Smooth muscle cell (in vitro differentiated cells): ENCODE measurements around the gene TANC1. TPM values are rescaled to one million over a fixed set of nuclear protein-coding genes. Genes with fewer than 3 reads are reported as not detected.

Experiments
- DNase-seq: peaks from one replicate; lab custom pipeline; 2025; ENCODE audit not compliant: unreplicated experiment; lab: John Stamatoyannopoulos, UW
- H2AFZ ChIP-seq: fragments of 200-600 bp; sonication (generic); 2 replicates; pipeline ENCODE4 v1.6.0; 2016; ENCODE audit warnings: antibody characterized with exemption, low read depth, mild to moderate bottlenecking
- H3F3A ChIP-seq: fragments of 200-600 bp; sonication (generic); 2 replicates; pipeline ENCODE4 v1.6.0; 2017; ENCODE audit warnings: antibody characterized with exemption, low read depth
- H3K27ac ChIP-seq: fragments of 200-600 bp; sonication (generic); 2 replicates; pipeline ENCODE4 v1.5.1; 2016; ENCODE audit warnings: low read depth, mild to moderate bottlenecking
- H3K27me3 ChIP-seq: fragments of 200-600 bp; sonication (generic); 2 replicates; pipeline ENCODE4 v1.6.1; 2016; ENCODE audit warnings: low read depth, mild to moderate bottlenecking
- H3K36me3 ChIP-seq: fragments of 200-600 bp; sonication (generic); 2 replicates; pipeline ENCODE4 v1.5.1; 2016; ENCODE audit warnings: low read depth
- H3K4me1 ChIP-seq: fragments of 200-600 bp; sonication (generic); 2 replicates; pipeline ENCODE4 v1.5.1; 2016; ENCODE audit warnings: low read depth
- H3K4me2 ChIP-seq: fragments of 200-600 bp; sonication (generic); 2 replicates; pipeline ENCODE4 v1.6.0; 2016; ENCODE audit warnings: mild to moderate bottlenecking
- H3K4me3 ChIP-seq: fragments of 200-600 bp; sonication (generic); 2 replicates; pipeline ENCODE4 v1.5.1; 2016; ENCODE audit warnings: mild to moderate bottlenecking
- H3K79me2 ChIP-seq: fragments of 200-600 bp; sonication (generic); 2 replicates; pipeline ENCODE4 v1.6.0; 2016; ENCODE audit warnings: low read depth, mild to moderate bottlenecking
- H3K9ac ChIP-seq: fragments of 200-600 bp; sonication (generic); 2 replicates; pipeline ENCODE4 v1.6.0; 2016; ENCODE audit warnings: low read depth
- H3K9me3 ChIP-seq: fragments of 200-600 bp; sonication (generic); replicated peaks from 2 replicates; pipeline ENCODE4 v1.5.1; 2016; ENCODE audit warnings: low read depth
- H4K20me1 ChIP-seq: fragments of 200-600 bp; sonication (generic); 2 replicates; pipeline ENCODE4 v1.6.0; 2016; ENCODE audit warnings: low read depth
- CTCF ChIP-seq: fragments of 200-600 bp; sonication (generic); IDR thresholded peaks from 2 replicates; pipeline ENCODE4 v1.5.1; 2017; ENCODE audit warnings: borderline replicate concordance, mild to moderate bottlenecking, antibody characterized with exemption; ENCODE audit not compliant: insufficient read depth, poor library complexity, severe bottlenecking
- WGBS: methylation state at CpG from one replicate; pipeline ENCODE4 v1.1.7; 2016; ENCODE audit warnings: low lambda C conversion rate; 5-methylcytosine and 5-hydroxymethylcytosine counted together
- polyA plus RNA-seq: library from polyadenylated mRNA; unstranded; fragments of >200 nt; fragmentation: Nextera tagmentation; extraction: Ambion mirVana; gene quantifications from 2 replicates; pipeline ENCODE4 v1.2.1, GENCODE V29; 2016
- total RNA-seq: library from RNA; depleted of rRNA; stranded (reverse); fragments of >200 nt; gene quantifications from 2 replicates; pipeline ENCODE4 v1.2.3, GENCODE V29; 2014

The TANC1 gene
- total and polyA plus RNA-seq, 2 experiments from 2014 or later = 9.1 to 30.8 TPM

- no peak for TF ChIP-seq CTCF
Measured at GRCh38 chr2:159213296-159213695, 244.9 kb downstream of the TANC1 start.

DNA sequence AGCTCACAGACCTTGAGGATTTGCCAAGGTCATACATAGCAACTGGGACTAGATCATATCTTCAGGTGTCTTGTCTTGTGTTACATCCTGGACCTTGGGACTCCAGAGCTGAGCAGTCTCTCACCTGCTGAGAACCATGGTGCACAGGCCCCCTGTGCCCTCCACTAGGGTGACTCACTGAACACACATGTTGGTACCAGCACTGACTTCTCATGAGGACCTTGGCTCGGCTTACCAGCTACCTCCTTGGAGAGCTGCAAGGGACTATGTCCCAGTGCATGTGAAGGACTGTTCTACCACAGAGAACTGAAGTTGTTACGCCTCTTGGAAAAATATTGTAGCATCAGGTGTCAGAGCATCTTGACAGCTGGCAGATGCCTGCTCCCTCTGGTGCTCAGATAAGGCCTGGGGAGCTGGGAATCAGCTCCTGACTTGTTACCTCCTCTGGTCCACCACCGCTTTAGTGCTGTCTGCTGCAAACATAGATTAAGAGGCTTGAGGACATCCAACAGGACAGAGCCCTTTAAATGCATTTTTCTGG lies 246.0 kb downstream of the TANC1 start:
- 100% methylated on average over 3 of the region's 3 CpGs for WGBS
- H3K9me3 ChIP-seq = no peaks in the 10 kb centered on the region
- H3K9ac ChIP-seq = no peak overlapping the region
- no peak overlapping the region for H3K27ac ChIP-seq
- no peaks in the 10 kb centered on the region for H3K79me2 ChIP-seq
- H4K20me1 ChIP-seq = no peaks in the 10 kb centered on the region
- H3K4me2 ChIP-seq = no peak overlapping the region
- no peak for DNase-seq
- peaks cover 14% of the 10 kb centered on the region for H3K4me1 ChIP-seq
- H3K4me3 ChIP-seq = no peak overlapping the region
- TF ChIP-seq CTCF = no peak
- H3K27me3 ChIP-seq = no peaks in the 10 kb centered on the region
- no peaks in the 10 kb centered on the region for H3K36me3 ChIP-seq
- H2AFZ ChIP-seq = no peak overlapping the region
- H3F3A ChIP-seq = no peaks in the 10 kb centered on the region

More at GRCh38 chr2:159213296-159213695, 244.9 kb downstream of the TANC1 start:
- Histone ChIP-seq H3K4me1 (peaks cover 14% of the 10 kb centered on the region), H4K20me1 (no peaks in the 10 kb centered on the region), H3K9me3 (no peaks in the 10 kb centered on the region), H2AFZ (no peak overlapping the region), H3K9ac (no peak overlapping the region), H3K27ac (no peak overlapping the region), H3K27me3 (no peaks in the 10 kb centered on the region), H3K36me3 (no peaks in the 10 kb centered on the region), H3K4me2 (no peak overlapping the region), H3K4me3 (no peak overlapping the region), H3F3A (no peaks in the 10 kb centered on the region), H3K79me2 (no peaks in the 10 kb centered on the region)
- no peak for DNase-seq
- WGBS = 78% methylated on average over 5 of the region's 5 CpGs

DNA sequence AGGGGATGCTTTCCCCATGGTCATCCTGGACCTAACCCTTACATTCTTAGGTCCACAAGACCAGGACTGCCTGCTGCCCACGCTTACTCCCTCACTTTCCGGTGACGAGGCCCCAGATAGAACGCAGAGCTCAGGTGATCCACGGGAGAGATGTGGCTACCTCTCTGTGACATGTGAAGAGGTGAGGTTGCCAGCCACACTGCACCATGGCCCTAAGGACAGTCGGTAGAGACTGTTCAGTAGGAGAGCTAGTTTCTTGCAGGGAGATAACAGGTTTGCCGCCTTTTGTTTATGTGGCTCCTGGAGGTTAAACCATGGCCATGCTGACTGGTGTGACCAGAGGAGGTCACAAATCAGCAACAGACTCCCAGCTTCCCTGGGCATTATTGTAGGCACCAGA lies 246.7 kb downstream of the TANC1 start:
- Histone ChIP-seq H3K36me3 (no peaks in the 10 kb centered on the region), H3K4me1 (peaks cover 14% of the 10 kb centered on the region), H3K27ac (no peak overlapping the region), H3K9ac (no peak overlapping the region), H3K9me3 (no peaks in the 10 kb centered on the region), H3K4me2 (no peak overlapping the region), H4K20me1 (no peaks in the 10 kb centered on the region), H3K79me2 (no peaks in the 10 kb centered on the region), H2AFZ (no peak overlapping the region), H3K4me3 (no peak overlapping the region), H3F3A (no peaks in the 10 kb centered on the region), H3K27me3 (no peaks in the 10 kb centered on the region)
- DNase-seq = no peak
- WGBS = 98% methylated on average over 7 of the region's 7 CpGs
- TF ChIP-seq CTCF = no peak

DNA sequence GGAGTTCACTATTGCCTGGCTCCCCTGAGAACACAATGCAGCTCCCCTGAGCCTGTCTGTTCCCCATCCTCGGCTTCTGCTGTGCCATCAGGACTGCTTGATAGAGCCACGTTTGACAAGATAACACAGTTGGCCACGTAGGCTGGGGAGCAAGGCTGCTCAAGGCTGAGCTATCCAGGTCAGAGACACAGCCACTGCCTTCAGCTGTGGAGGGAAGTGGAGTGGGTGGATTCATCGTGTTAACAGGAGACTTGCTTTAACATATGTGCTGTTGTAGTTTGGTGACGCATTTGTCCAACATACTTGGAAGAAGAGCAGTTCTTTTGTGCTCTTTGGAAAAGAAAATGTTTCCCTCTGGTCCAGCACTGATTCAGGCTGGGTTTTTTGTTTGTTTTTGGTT lies 249.2 kb downstream of the TANC1 start:
- H3K27ac ChIP-seq = no peak overlapping the region
- H3K36me3 ChIP-seq = no peaks in the 10 kb centered on the region
- no peak overlapping the region for H3K9ac ChIP-seq
- H3K9me3 ChIP-seq = no peaks in the 10 kb centered on the region
- TF ChIP-seq CTCF = no peak
- no peak overlapping the region for H3K4me2 ChIP-seq
- DNase-seq = no peak
- no peaks in the 10 kb centered on the region for H3K27me3 ChIP-seq
- no peaks in the 10 kb centered on the region for H4K20me1 ChIP-seq
- no peak overlapping the region for H3K4me3 ChIP-seq
- no peaks in the 10 kb centered on the region for H3K79me2 ChIP-seq
- no peak overlapping the region for H2AFZ ChIP-seq
- no peaks in the 10 kb centered on the region for H3F3A ChIP-seq
- no peaks in the 10 kb centered on the region for H3K4me1 ChIP-seq
- WGBS = 81% methylated on average over 5 of the region's 5 CpGs
